GM12878 (cell line): ENCODE results near the gene STK26. TPM values are rescaled to one million over a fixed set of nuclear protein-coding genes. Genes with fewer than 3 reads are reported as not detected.

ENCODE experiments used
- ATAC-seq: fragments of 200-7000 bp; cut with Tn5 transposase; 3 replicates; pipeline ENCODE4 v1.9.1; 2020; ENCODE audit warnings: mild to moderate bottlenecking, moderate library complexity
- BruUV-seq: library from RNA; stranded (reverse); fragments of 400-500 nt; replicated peaks from 2 replicates; lab custom pipeline; 2021; lab: Mats Ljungman, UMichigan
- CTCF ChIA-PET: fragments of 300-600 bp; sonication (Branson Sonifier 250); formaldehyde crosslinking; extraction: SDS; loops from one replicate; lab custom pipeline; 2021; ENCODE audit warnings: inconsistent platforms; lab: Yijun Ruan, JAX
- POLR2A ChIA-PET: fragments of 350-600 bp; formaldehyde crosslinking; extraction: SDS; loops from one replicate; lab custom pipeline; 2021; ENCODE audit warnings: inconsistent platforms; lab: Charles Lee
- RAD21 ChIA-PET: fragments of 300-600 bp; sonication (Branson Sonifier 250); formaldehyde crosslinking; loops from one replicate; lab custom pipeline; 2023; ENCODE audit warnings: antibody characterized with exemption; ENCODE audit not compliant: unreplicated experiment; lab: Charles Lee
- SMC1A ChIA-PET: fragments of 300-600 bp; sonication (Branson Sonifier 250); formaldehyde crosslinking; loops from one replicate; lab custom pipeline; 2023; ENCODE audit not compliant: unreplicated experiment, uncharacterized antibody; lab: Charles Lee
- DNase-seq: peaks from one replicate; pipeline ENCODE4 v3.0.0-alpha.2; 2011; ENCODE audit warnings: low read depth, low spot score
- FAIRE-seq: peaks from 3 replicates; lab custom pipeline; 2011; peaks lifted over from hg19 to GRCh38; lab: Jason Lieb, UNC
- H2AFZ ChIP-seq: 2 replicates; pipeline ENCODE4 v1.6.0; 2011; ENCODE audit warnings: low read depth, low read length, control low read depth; ENCODE audit not compliant: control insufficient read depth
- H3K27ac ChIP-seq: 2 replicates; pipeline ENCODE4 v1.5.1; 2011; ENCODE audit warnings: control low read depth; ENCODE audit not compliant: control insufficient read depth, insufficient read depth
- H3K27me3 ChIP-seq, 2 experiments: replicated peaks in 1 of 2; 2 replicates each; pipeline versions ENCODE4 v1.6.0 to v1.6.1; 2011; ENCODE audit warnings: low read length in 1 of 2; ENCODE audit not compliant: control insufficient read depth in 2 of 2, insufficient read depth in 2 of 2
- H3K36me3 ChIP-seq, 2 experiments: 2 replicates each; pipeline ENCODE4 v1.5.1; 2011; ENCODE audit warnings: low read length in 1 of 2; ENCODE audit not compliant: control insufficient read depth in 2 of 2, insufficient read depth in 2 of 2
- H3K4me1 ChIP-seq: 2 replicates; pipeline ENCODE4 v1.6.1; 2011; ENCODE audit warnings: mild to moderate bottlenecking, low read length, moderate library complexity, mixed read lengths; ENCODE audit not compliant: control insufficient read depth, insufficient read depth
- H3K4me2 ChIP-seq: 2 replicates; pipeline ENCODE4 v1.6.0; 2011; ENCODE audit warnings: control low read depth; ENCODE audit not compliant: control insufficient read depth, insufficient read depth
- H3K4me3 ChIP-seq: fragments of 200-600 bp; sonication (generic); 2 replicates; pipeline ENCODE4 v1.5.1; 2016
- H3K79me2 ChIP-seq: 2 replicates; pipeline ENCODE4 v1.6.0; 2011; ENCODE audit warnings: low read length; ENCODE audit not compliant: control insufficient read depth, insufficient read depth
- H3K9ac ChIP-seq: 2 replicates; pipeline ENCODE4 v1.8.0; 2011; ENCODE audit warnings: low read length, control low read depth, mixed read lengths; ENCODE audit not compliant: control insufficient read depth, insufficient read depth
- H3K9me3 ChIP-seq: replicated peaks from 3 replicates; pipeline ENCODE4 v1.5.1; 2011; ENCODE audit warnings: mild to moderate bottlenecking, low read length; ENCODE audit not compliant: control insufficient read depth, insufficient read depth
- H4K20me1 ChIP-seq: 2 replicates; pipeline ENCODE4 v1.6.0; 2011; ENCODE audit not compliant: control insufficient read depth, insufficient read depth
- ATF7 ChIP-seq: fragments of 450-650 bp; IDR thresholded peaks from 2 replicates; pipeline ENCODE4 v1.6.1; 2016; ENCODE audit warnings: low read depth, mild to moderate bottlenecking
- BACH1 ChIP-seq: fragments of 450-650 bp; IDR thresholded peaks from 2 replicates; pipeline ENCODE4 v1.6.1; 2017; ENCODE audit warnings: mild to moderate bottlenecking, borderline replicate concordance
- CHD1 ChIP-seq: IDR thresholded peaks from 2 replicates; pipeline ENCODE4 v1.6.1; 2012; ENCODE audit warnings: low read depth, low read length, improper control_type of control experiment
- FOS ChIP-seq: IDR thresholded peaks from 3 replicates; pipeline ENCODE4 v1.6.1; 2011; ENCODE audit warnings: borderline replicate concordance; ENCODE audit not compliant: insufficient read length; ENCODE audit errors: extremely low read depth
- GABPA ChIP-seq: IDR thresholded peaks from 2 replicates; pipeline ENCODE4 v1.6.1; 2014; ENCODE audit warnings: antibody characterized with exemption, low read depth, mild to moderate bottlenecking, inconsistent platforms
- HDAC6 ChIP-seq: fragments of 200-600 bp; sonication (generic); IDR thresholded peaks from one replicate; pipeline ENCODE4 v1.8.0; 2017; ENCODE audit warnings: antibody characterized with exemption; ENCODE audit not compliant: unreplicated experiment
- IKZF2 ChIP-seq, 2 experiments: fragments of 450-650 bp; IDR thresholded peaks; 2 replicates each; pipeline ENCODE4 v1.6.1; 2017; ENCODE audit warnings: mild to moderate bottlenecking in 2 of 2, moderate library complexity in 2 of 2
- IRF3 ChIP-seq: fragments of 450-650 bp; IDR thresholded peaks from 2 replicates; pipeline ENCODE4 v1.6.1; 2014; ENCODE audit warnings: mild to moderate bottlenecking
- NRF1 ChIP-seq: conservative IDR thresholded peaks from 2 replicates; pipeline ENCODE4 v1.6.1; 2011; ENCODE audit warnings: mild to moderate bottlenecking, low read depth, low read length, improper control_type of control experiment
- POU2F2 ChIP-seq: IDR thresholded peaks from 3 replicates; pipeline ENCODE4 v1.6.1; 2011; ENCODE audit warnings: low read depth, mild to moderate bottlenecking, low read length, borderline replicate concordance
- RB1 ChIP-seq: fragments of 450-650 bp; formaldehyde crosslinking; IDR thresholded peaks from 2 replicates; pipeline ENCODE4 v1.6.1; 2017; ENCODE audit warnings: mild to moderate bottlenecking, borderline replicate concordance
- TBL1XR1 ChIP-seq: IDR thresholded peaks from 2 replicates; pipeline ENCODE4 v1.6.1; 2012; ENCODE audit warnings: low read depth, low read length, improper control_type of control experiment
- TCF7 ChIP-seq: IDR thresholded peaks from 2 replicates; pipeline ENCODE4 v1.6.1; 2014; ENCODE audit warnings: antibody characterized with exemption, borderline replicate concordance
- WRNIP1 ChIP-seq: IDR thresholded peaks from 2 replicates; pipeline ENCODE4 v1.6.1; 2011; ENCODE audit warnings: low read depth, low read length, improper control_type of control experiment, borderline replicate concordance
- YBX1 ChIP-seq: fragments of 450-650 bp; IDR thresholded peaks from 2 replicates; pipeline ENCODE4 v1.6.1; 2016; ENCODE audit warnings: antibody characterized with exemption
- YY1 ChIP-seq: IDR thresholded peaks from 2 replicates; pipeline ENCODE4 v1.6.1; 2011; ENCODE audit warnings: low read depth, mild to moderate bottlenecking, low read length
- ZNF207 ChIP-seq: fragments of 450-650 bp; IDR thresholded peaks from 2 replicates; pipeline ENCODE4 v1.6.1; 2014; ENCODE audit warnings: antibody characterized with exemption, mild to moderate bottlenecking, borderline replicate concordance
- WGBS: methylation state at CpG from one replicate; pipeline ENCODE4 v1.1.6; 2016; ENCODE audit warnings: low lambda C conversion rate; ENCODE audit not compliant: insufficient replicate concordance, insufficient coverage; ENCODE audit errors: missing lambda C conversion rate; 5-methylcytosine and 5-hydroxymethylcytosine counted together
- in situ Hi-C: fragments of 300-500 bp; cut with MboI; formaldehyde crosslinking; loops from 9 replicates; pipeline ENCODE4 v1.14.3; 2018; ENCODE audit warnings: mixed read lengths
- intact Hi-C: fragments of 100-400 bp; cut with micrococcal nuclease; formaldehyde crosslinking; loops from one replicate; pipeline ENCODE4 v1.14.2; 2022; ENCODE audit not compliant: unreplicated experiment
- polyA plus RNA-seq, 11 experiments: library from polyadenylated mRNA; depleted of rRNA in 4 of 11; unstranded in 6 of 11; stranded (reverse) in 5 of 11; fragments of >200 nt; fragmentation: Nextera tagmentation in 4 of 11; fragmentation: Illumina TruSeq in 1 of 11; extraction: Ambion mirVana in 4 of 11; extraction: Trizol in 1 of 11; gene quantifications; 1 replicate in 1 of 11; 2 replicates in 10 of 11; pipeline versions ENCODE4 v1.2.1 to v1.2.3, GENCODE V29; 2011 to 2016; ENCODE audit warnings: inconsistent platforms in 2 of 11, missing spikeins in 2 of 11, low read depth in 1 of 11
- total RNA-seq, 4 experiments: library from RNA; depleted of rRNA in 3 of 4; stranded (reverse); fragments of >200 nt in 3 of 4; fragmentation: Illumina TruSeq in 1 of 4; extraction: Trizol in 1 of 4; gene quantifications; 2 replicates each; pipeline versions ENCODE4 v1.2.1 to v1.2.3, GENCODE V29; 2013 to 2021
- TF ChIP-seq, protein P1 (sequence below): fragments of 450-650 bp; IDR thresholded peaks from 2 replicates; pipeline ENCODE4 v1.6.1; 2016; ENCODE audit warnings: mild to moderate bottlenecking, moderate library complexity, borderline replicate concordance

Gene STK26
- total and polyA plus RNA-seq, 10 of the 15 experiments (the other 5 are each of a cell fraction or from before 2014, with no cell fraction given), result 30.4 to 78.6 (median 58.8) TPM

- Histone ChIP-seq H3K4me1 (no peaks in the 10 kb centered on the region), H3K79me2 (no peaks in the 10 kb centered on the region), H3K36me3 (no peaks in the 10 kb centered on the region), H3K4me3 (no peak overlapping the region), H3K9ac (no peak overlapping the region), H3K9me3 (no peaks in the 10 kb centered on the region), H3K4me2 (no peak overlapping the region), H3K27me3 (no peaks in the 10 kb centered on the region), H2AFZ (no peak overlapping the region), H4K20me1 (no peaks in the 10 kb centered on the region), H3K27ac (no peak overlapping the region)
- ATAC-seq (no peak), FAIRE-seq (no peak), DNase-seq (no peak)
- TF ChIP-seq NRF1, result no peak
- no peak for TF ChIP-seq POU2F2
- TF ChIP-seq CHD1, result no peak
- TF ChIP-seq RB1, result no peak
- no peak for TF ChIP-seq ATF7
- TF ChIP-seq TCF7, result no peak
- TF ChIP-seq YY1, result no peak
- TF ChIP-seq ZNF207, result no peak
- no peak for TF ChIP-seq GABPA
- TF ChIP-seq WRNIP1, result no peak
- no peak for TF ChIP-seq TBL1XR1
- TF ChIP-seq, protein P1, sequence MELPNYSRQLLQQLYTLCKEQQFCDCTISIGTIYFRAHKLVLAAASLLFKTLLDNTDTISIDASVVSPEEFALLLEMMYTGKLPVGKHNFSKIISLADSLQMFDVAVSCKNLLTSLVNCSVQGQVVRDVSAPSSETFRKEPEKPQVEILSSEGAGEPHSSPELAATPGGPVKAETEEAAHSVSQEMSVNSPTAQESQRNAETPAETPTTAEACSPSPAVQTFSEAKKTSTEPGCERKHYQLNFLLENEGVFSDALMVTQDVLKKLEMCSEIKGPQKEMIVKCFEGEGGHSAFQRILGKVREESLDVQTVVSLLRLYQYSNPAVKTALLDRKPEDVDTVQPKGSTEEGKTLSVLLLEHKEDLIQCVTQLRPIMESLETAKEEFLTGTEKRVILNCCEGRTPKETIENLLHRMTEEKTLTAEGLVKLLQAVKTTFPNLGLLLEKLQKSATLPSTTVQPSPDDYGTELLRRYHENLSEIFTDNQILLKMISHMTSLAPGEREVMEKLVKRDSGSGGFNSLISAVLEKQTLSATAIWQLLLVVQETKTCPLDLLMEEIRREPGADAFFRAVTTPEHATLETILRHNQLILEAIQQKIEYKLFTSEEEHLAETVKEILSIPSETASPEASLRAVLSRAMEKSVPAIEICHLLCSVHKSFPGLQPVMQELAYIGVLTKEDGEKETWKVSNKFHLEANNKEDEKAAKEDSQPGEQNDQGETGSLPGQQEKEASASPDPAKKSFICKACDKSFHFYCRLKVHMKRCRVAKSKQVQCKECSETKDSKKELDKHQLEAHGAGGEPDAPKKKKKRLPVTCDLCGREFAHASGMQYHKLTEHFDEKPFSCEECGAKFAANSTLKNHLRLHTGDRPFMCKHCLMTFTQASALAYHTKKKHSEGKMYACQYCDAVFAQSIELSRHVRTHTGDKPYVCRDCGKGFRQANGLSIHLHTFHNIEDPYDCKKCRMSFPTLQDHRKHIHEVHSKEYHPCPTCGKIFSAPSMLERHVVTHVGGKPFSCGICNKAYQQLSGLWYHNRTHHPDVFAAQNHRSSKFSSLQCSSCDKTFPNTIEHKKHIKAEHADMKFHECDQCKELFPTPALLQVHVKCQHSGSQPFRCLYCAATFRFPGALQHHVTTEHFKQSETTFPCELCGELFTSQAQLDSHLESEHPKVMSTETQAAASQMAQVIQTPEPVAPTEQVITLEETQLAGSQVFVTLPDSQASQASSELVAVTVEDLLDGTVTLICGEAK, result no peak
- no peak for TF ChIP-seq HDAC6
- no peak for TF ChIP-seq BACH1
- no peak for TF ChIP-seq FOS
- no peak for TF ChIP-seq IRF3
- no peak for TF ChIP-seq IKZF2 (IDR thresholded peaks at IDR 0.05)
- no peak for TF ChIP-seq YBX1
- RAD21 ChIA-PET, result no interaction called here
- in situ Hi-C loops, result no loop called here
- intact Hi-C loops, result no loop called here
- no TSS peak for BruUV-seq
- POLR2A ChIA-PET, result no interaction called here
- SMC1A ChIA-PET, result no interaction called here
- CTCF ChIA-PET, result no interaction called here
- WGBS, result 12% methylated on average over 4 of the region's 4 CpGs
Measured at GRCh38 chrX:132120913-132121312, 97.8 kb downstream of the STK26 start.
